ENCODE data around the gene DSCAML1.

DSCAML1 gene

DNA sequence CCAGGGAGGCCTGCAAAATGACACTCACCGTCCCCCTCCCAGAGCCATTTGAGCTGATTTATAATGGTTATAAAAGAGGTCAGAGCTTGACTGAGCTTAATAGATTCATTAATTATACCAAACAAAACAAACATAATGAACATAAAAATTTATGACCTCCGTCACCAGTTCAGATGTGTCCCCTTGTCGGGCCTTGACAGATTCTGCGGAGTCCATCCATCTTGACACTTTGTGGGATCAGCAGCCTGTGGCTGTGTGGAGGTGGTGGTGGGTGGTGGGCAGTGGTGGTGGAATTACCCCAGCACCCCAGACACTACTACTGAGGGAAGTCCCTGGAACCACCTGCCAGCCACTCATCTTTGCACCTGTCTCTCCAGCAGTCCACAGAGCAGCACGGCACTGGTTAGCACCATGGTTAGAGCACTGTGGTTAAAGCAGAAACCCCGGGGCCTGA lies 83.5 kb downstream of the DSCAML1 start:
- Histone ChIP-seq H3K27me3 (ENCODE audit: control insufficient read depth in 3 of 3, insufficient read depth in 3 of 3, low read depth in 1 of 3, low read length in 3 of 3) (peaks cover 0 to 69% (median 0%) of the 10 kb centered on the region in 3 experiments), H2BK15ac (ENCODE audit: low read length) (no peak overlapping the region), H3K27ac (replicated peaks; ENCODE audit: low read length) (no peak overlapping the region), H2BK5ac (ENCODE audit: low read length) (no peak overlapping the region), H3K18ac (ENCODE audit: low read length) (peak overlapping the region; percentile 58), H3K23ac (ENCODE audit: low read depth, low read length, poor library complexity) (peak overlapping the region; percentile 23), H2BK120ac (ENCODE audit: low read depth, low read length) (no peak overlapping the region), H3K14ac (ENCODE audit: low read length) (no peak overlapping the region), H3K9me3 (replicated peaks in 1 of 2; ENCODE audit: control insufficient read depth in 2 of 2, insufficient read depth in 1 of 2, low read depth in 1 of 2, low read length in 2 of 2) (peaks cover 0 to 2% of the 10 kb centered on the region in 2 donors), H2AK5ac (ENCODE audit: low read depth, low read length) (peak overlapping the region; percentile 33), H3K4me1 (ENCODE audit: control insufficient read depth in 2 of 2, insufficient read depth in 1 of 2, low read depth in 1 of 2, low read length in 2 of 2) (peaks cover 0 to 18% of the 10 kb centered on the region in 2 donors), H2BK12ac (ENCODE audit: low read length) (no peak overlapping the region), H3K9ac (ENCODE audit: low read depth, low read length, poor library complexity) (no peak overlapping the region), H4K91ac (ENCODE audit: low read depth, low read length, poor library complexity) (no peak overlapping the region), H3K4me2 (ENCODE audit: insufficient read depth, low read length, poor library complexity, severe bottlenecking) (no peak overlapping the region), H3K79me1 (ENCODE audit: low read depth, low read length) (no peaks in the 10 kb centered on the region), H3K4me3 (ENCODE audit: low read length in 2 of 2) (no peak overlapping the region), H3K36me3 (replicated peaks in 1 of 2; ENCODE audit: control insufficient read depth in 2 of 2, insufficient read depth in 2 of 2, low read length in 2 of 2) (no peaks in the 10 kb centered on the region), H2AFZ (ENCODE audit: low read length) (no peak overlapping the region), H4K8ac (ENCODE audit: low read depth, low read length) (no peak overlapping the region), H3K4ac (ENCODE audit: low read length) (no peak overlapping the region)
- WGBS, 2 donors (ENCODE audit: extremely low coverage in 2 of 2, insufficient read length in 2 of 2, insufficient replicate concordance in 1 of 2), result no CpG with 5 or more reads among the region's 6 CpGs
- no peak for DNase-seq (ENCODE audit: low spot score)

DNA sequence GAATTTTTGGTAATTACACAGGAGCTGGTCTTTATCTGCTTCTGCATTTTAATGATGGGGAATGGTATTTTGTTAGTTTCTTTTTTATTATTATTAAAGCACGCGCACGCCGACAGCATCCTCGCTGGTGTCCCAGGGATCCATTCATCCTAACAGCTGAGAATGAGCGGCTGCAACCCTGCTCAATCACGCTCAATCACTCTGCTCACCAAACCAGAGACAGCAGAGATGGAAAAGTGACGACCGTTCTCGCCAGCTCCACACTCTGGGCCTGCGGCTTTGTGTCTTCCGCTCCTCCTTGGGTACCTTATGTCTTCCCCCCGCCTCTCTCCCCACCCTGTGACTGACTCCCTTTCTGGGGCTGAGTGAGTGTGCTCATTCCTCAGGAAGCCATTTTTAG lies 84.5 kb downstream of the DSCAML1 start:
- Histone ChIP-seq H3K9me3 (replicated peaks in 1 of 2; ENCODE audit: control insufficient read depth in 2 of 2, insufficient read depth in 1 of 2, low read depth in 1 of 2, low read length in 2 of 2) (peaks cover 0 to 2% of the 10 kb centered on the region in 2 donors), H3K79me1 (ENCODE audit: low read depth, low read length) (no peaks in the 10 kb centered on the region), H4K8ac (ENCODE audit: low read depth, low read length) (no peak overlapping the region), H2BK5ac (ENCODE audit: low read length) (no peak overlapping the region), H2BK12ac (ENCODE audit: low read length) (no peak overlapping the region), H3K18ac (ENCODE audit: low read length) (peak overlapping the region; percentile 45), H2BK120ac (ENCODE audit: low read depth, low read length) (no peak overlapping the region), H3K23ac (ENCODE audit: low read depth, low read length, poor library complexity) (no peak overlapping the region), H3K36me3 (replicated peaks in 1 of 2; ENCODE audit: control insufficient read depth in 2 of 2, insufficient read depth in 2 of 2, low read length in 2 of 2) (no peaks in the 10 kb centered on the region), H3K27me3 (ENCODE audit: control insufficient read depth in 3 of 3, insufficient read depth in 3 of 3, low read depth in 1 of 3, low read length in 3 of 3) (peaks cover 0 to 65% (median 0%) of the 10 kb centered on the region in 3 experiments), H4K91ac (ENCODE audit: low read depth, low read length, poor library complexity) (no peak overlapping the region), H3K4me2 (ENCODE audit: insufficient read depth, low read length, poor library complexity, severe bottlenecking) (no peak overlapping the region), H2BK15ac (ENCODE audit: low read length) (no peak overlapping the region), H3K4me3 (ENCODE audit: low read length in 2 of 2) (no peak overlapping the region), H2AFZ (ENCODE audit: low read length) (no peak overlapping the region), H2AK5ac (ENCODE audit: low read depth, low read length) (no peak overlapping the region), H3K4me1 (ENCODE audit: control insufficient read depth in 2 of 2, insufficient read depth in 1 of 2, low read depth in 1 of 2, low read length in 2 of 2) (peaks cover 0 to 11% of the 10 kb centered on the region in 2 donors), H3K9ac (ENCODE audit: low read depth, low read length, poor library complexity) (no peak overlapping the region), H3K27ac (replicated peaks; ENCODE audit: low read length) (no peak overlapping the region), H3K14ac (ENCODE audit: low read length) (no peak overlapping the region), H3K4ac (ENCODE audit: low read length) (no peak overlapping the region)
- WGBS, 2 donors (ENCODE audit: extremely low coverage in 2 of 2, insufficient read length in 2 of 2, insufficient replicate concordance in 1 of 2), result no CpG with 5 or more reads among the region's 13 CpGs
- DNase-seq (ENCODE audit: low spot score), result no peak

DNA sequence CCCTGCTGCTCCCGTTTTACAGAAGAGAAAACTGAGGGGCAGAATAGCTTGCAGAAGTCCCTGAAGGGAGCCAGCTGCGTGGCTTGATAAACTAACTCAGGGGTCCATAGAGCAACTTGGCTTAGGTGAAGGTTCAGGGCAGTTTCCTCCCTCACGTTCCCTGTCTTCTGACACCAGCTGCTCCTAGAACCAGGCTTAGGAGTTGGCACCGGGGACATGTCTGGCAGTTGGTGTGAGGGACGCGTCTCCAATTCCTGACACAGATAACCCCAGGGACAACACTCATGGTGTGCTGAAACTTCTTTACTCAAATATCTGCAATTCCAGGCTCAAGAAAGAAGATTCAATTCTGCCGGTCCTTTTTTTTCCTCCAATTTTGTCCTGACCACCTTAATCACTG lies 85.7 kb downstream of the DSCAML1 start:
- H3K14ac ChIP-seq (ENCODE audit: low read length), result no peak overlapping the region
- no peak overlapping the region for H4K8ac ChIP-seq (ENCODE audit: low read depth, low read length)
- H2AK5ac ChIP-seq (ENCODE audit: low read depth, low read length), result no peak overlapping the region
- no peak overlapping the region for H3K23ac ChIP-seq (ENCODE audit: low read depth, low read length, poor library complexity)
- no peak overlapping the region for H3K27ac ChIP-seq (replicated peaks; ENCODE audit: low read length)
- no peak overlapping the region for H2BK120ac ChIP-seq (ENCODE audit: low read depth, low read length)
- no peak overlapping the region for H3K4ac ChIP-seq (ENCODE audit: low read length)
- no peak overlapping the region for H3K9ac ChIP-seq (ENCODE audit: low read depth, low read length, poor library complexity)
- H3K18ac ChIP-seq (ENCODE audit: low read length), result peak overlapping the region; percentile 4
- peaks cover 0 to 14% of the 10 kb centered on the region in 2 donors for H3K4me1 ChIP-seq (ENCODE audit: control insufficient read depth in 2 of 2, insufficient read depth in 1 of 2, low read depth in 1 of 2, low read length in 2 of 2)
- H3K27me3 ChIP-seq (ENCODE audit: control insufficient read depth in 3 of 3, insufficient read depth in 3 of 3, low read depth in 1 of 3, low read length in 3 of 3), result peaks cover 0 to 62% (median 0%) of the 10 kb centered on the region in 3 experiments
- no peak overlapping the region for H3K4me2 ChIP-seq (ENCODE audit: insufficient read depth, low read length, poor library complexity, severe bottlenecking)
- no peak overlapping the region for H3K4me3 ChIP-seq (ENCODE audit: low read length in 2 of 2)
- no peak overlapping the region for H2BK15ac ChIP-seq (ENCODE audit: low read length)
- no peak overlapping the region for H4K91ac ChIP-seq (ENCODE audit: low read depth, low read length, poor library complexity)
- no CpG with 5 or more reads among the region's 7 CpGs for WGBS, 2 donors (ENCODE audit: extremely low coverage in 2 of 2, insufficient read length in 2 of 2, insufficient replicate concordance in 1 of 2)
- no peak overlapping the region for H2AFZ ChIP-seq (ENCODE audit: low read length)
- H2BK5ac ChIP-seq (ENCODE audit: low read length), result no peak overlapping the region
- no peaks in the 10 kb centered on the region for H3K36me3 ChIP-seq (replicated peaks in 1 of 2; ENCODE audit: control insufficient read depth in 2 of 2, insufficient read depth in 2 of 2, low read length in 2 of 2)
- no peak overlapping the region for H2BK12ac ChIP-seq (ENCODE audit: low read length)
- no peaks in the 10 kb centered on the region for H3K79me1 ChIP-seq (ENCODE audit: low read depth, low read length)
- DNase-seq (ENCODE audit: low spot score), result no peak
- H3K9me3 ChIP-seq (replicated peaks in 1 of 2; ENCODE audit: control insufficient read depth in 2 of 2, insufficient read depth in 1 of 2, low read depth in 1 of 2, low read length in 2 of 2), result peaks cover 0 to 2% of the 10 kb centered on the region in 2 donors

DNA sequence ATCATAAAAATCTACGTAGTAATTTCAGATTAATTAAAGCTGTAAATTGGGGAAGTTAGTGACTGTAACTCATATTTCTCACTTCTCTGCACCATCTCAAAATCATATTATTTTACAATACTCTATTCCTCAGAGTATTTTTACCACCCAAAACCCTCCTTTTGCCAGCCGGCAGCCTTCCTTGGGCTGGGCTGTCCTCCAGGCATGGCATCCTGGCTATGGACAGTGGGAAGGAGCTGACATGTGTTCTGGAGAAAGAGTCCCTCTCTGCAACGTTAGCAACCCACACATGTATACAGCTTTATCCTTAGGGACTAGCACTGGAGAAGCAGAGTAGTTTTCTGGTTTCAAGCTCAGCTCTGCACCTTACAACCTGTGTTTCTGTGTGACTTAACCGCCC lies 86.8 kb downstream of the DSCAML1 start:
- no peak overlapping the region for H3K4me3 ChIP-seq (ENCODE audit: low read length in 2 of 2)
- WGBS, 2 donors (ENCODE audit: extremely low coverage in 2 of 2, insufficient read length in 2 of 2, insufficient replicate concordance in 1 of 2), result no CpG with 5 or more reads among the region's 4 CpGs
- H2BK12ac ChIP-seq (ENCODE audit: low read length), result no peak overlapping the region
- no peak overlapping the region for H3K4me2 ChIP-seq (ENCODE audit: insufficient read depth, low read length, poor library complexity, severe bottlenecking)
- H3K23ac ChIP-seq (ENCODE audit: low read depth, low read length, poor library complexity), result no peak overlapping the region
- no peak overlapping the region for H3K27ac ChIP-seq (replicated peaks; ENCODE audit: low read length)
- no peaks in the 10 kb centered on the region for H3K79me1 ChIP-seq (ENCODE audit: low read depth, low read length)
- no peak overlapping the region for H2AFZ ChIP-seq (ENCODE audit: low read length)
- no peak overlapping the region for H2BK15ac ChIP-seq (ENCODE audit: low read length)
- peaks cover 0 to 62% (median 0%) of the 10 kb centered on the region in 3 experiments for H3K27me3 ChIP-seq (ENCODE audit: control insufficient read depth in 3 of 3, insufficient read depth in 3 of 3, low read depth in 1 of 3, low read length in 3 of 3)
- peaks cover 0 to 21% of the 10 kb centered on the region in 2 donors for H3K4me1 ChIP-seq (ENCODE audit: control insufficient read depth in 2 of 2, insufficient read depth in 1 of 2, low read depth in 1 of 2, low read length in 2 of 2)
- DNase-seq (ENCODE audit: low spot score), result no peak
- H3K18ac ChIP-seq (ENCODE audit: low read length), result no peak overlapping the region
- no peak overlapping the region for H4K91ac ChIP-seq (ENCODE audit: low read depth, low read length, poor library complexity)
- H3K36me3 ChIP-seq (replicated peaks in 1 of 2; ENCODE audit: control insufficient read depth in 2 of 2, insufficient read depth in 2 of 2, low read length in 2 of 2), result no peaks in the 10 kb centered on the region
- H3K9me3 ChIP-seq (replicated peaks in 1 of 2; ENCODE audit: control insufficient read depth in 2 of 2, insufficient read depth in 1 of 2, low read depth in 1 of 2, low read length in 2 of 2), result peaks cover 0 to 2% of the 10 kb centered on the region in 2 donors
- no peak overlapping the region for H3K9ac ChIP-seq (ENCODE audit: low read depth, low read length, poor library complexity)
- H2BK120ac ChIP-seq (ENCODE audit: low read depth, low read length), result no peak overlapping the region
- no peak overlapping the region for H2BK5ac ChIP-seq (ENCODE audit: low read length)
- H3K4ac ChIP-seq (ENCODE audit: low read length), result no peak overlapping the region
- H2AK5ac ChIP-seq (ENCODE audit: low read depth, low read length), result no peak overlapping the region
- no peak overlapping the region for H3K14ac ChIP-seq (ENCODE audit: low read length)
- no peak overlapping the region for H4K8ac ChIP-seq (ENCODE audit: low read depth, low read length)
